Natural killer cell (primary cell): ENCODE data around the gene GNG5. TPM values are rescaled to one million over a fixed set of nuclear protein-coding genes. Genes with fewer than 3 reads are reported as not detected.
A peak's percentile ranks its signal among the peaks of the same experiment; 100 is the strongest.
"Not testable (repeated sequence)": the region's sequence is repeated elsewhere in the genome, so short reads cannot be mapped to it uniquely, and the experiment has no call there.

Source experiments
- ATAC-seq, 3 donors: fragments of 150-1000 bp in 2 of 3; fragments of 200-7000 bp in 1 of 3; cut with Tn5 transposase; 1 replicate in 1 of 3; 2 replicates in 2 of 3; pipeline ENCODE4 v1.10.0; 2021; ENCODE audit warnings: mild to moderate bottlenecking in 2 of 3, moderate library complexity in 2 of 3
- DNase-seq, 2 donors: peaks; one replicate each; pipeline versions ENCODE4 v3.0.0 to v3.0.0-alpha.2; 2013 to 2021; ENCODE audit warnings: mixed read lengths in 1 of 2
- H3K27ac ChIP-seq: one replicate; pipeline ENCODE4 v1.5.1; 2013; ENCODE audit warnings: mild to moderate bottlenecking, low read length
- H3K27me3 ChIP-seq: one replicate; pipeline ENCODE4 v1.6.1; 2013; ENCODE audit warnings: low read length; ENCODE audit not compliant: control insufficient read depth, insufficient read depth
- H3K36me3 ChIP-seq: one replicate; pipeline ENCODE4 v1.6.1; 2013; ENCODE audit warnings: low read length; ENCODE audit not compliant: control insufficient read depth, insufficient read depth
- H3K4me1 ChIP-seq: one replicate; pipeline ENCODE4 v1.6.1; 2013; ENCODE audit warnings: low read length; ENCODE audit not compliant: control insufficient read depth, insufficient read depth
- H3K4me3 ChIP-seq: one replicate; pipeline ENCODE4 v1.5.1; 2013; ENCODE audit warnings: low read length
- H3K9me3 ChIP-seq: one replicate; pipeline ENCODE4 v1.6.1; 2013; ENCODE audit warnings: low read length; ENCODE audit not compliant: control insufficient read depth, insufficient read depth
- H3K27ac Mint-ChIP-seq, 2 donors: one replicate each; pipeline ENCODE4 v1.8.0; 2022; ENCODE audit warnings: mild to moderate bottlenecking in 2 of 2, mixed read lengths in 2 of 2, moderate library complexity in 1 of 2
- H3K27me3 Mint-ChIP-seq, 2 donors: one replicate each; pipeline ENCODE4 v1.8.0; 2022; ENCODE audit warnings: low read depth in 2 of 2, mixed read lengths in 2 of 2
- H3K36me3 Mint-ChIP-seq: one replicate; pipeline ENCODE4 v1.8.0; 2022; ENCODE audit warnings: mixed read lengths
- H3K4me1 Mint-ChIP-seq, 2 donors: one replicate each; pipeline ENCODE4 v1.8.0; 2022; ENCODE audit warnings: mixed read lengths in 2 of 2
- H3K4me3 Mint-ChIP-seq: one replicate; pipeline ENCODE4 v1.8.0; 2022; ENCODE audit warnings: mild to moderate bottlenecking, moderate library complexity, mixed read lengths
- H3K9me3 Mint-ChIP-seq, 2 donors: one replicate each; pipeline ENCODE4 v1.8.0; 2022; ENCODE audit warnings: mixed read lengths in 2 of 2
- WGBS: methylation state at CpG from one replicate; pipeline ENCODE4 v1.1.7; 2013; ENCODE audit warnings: missing lambda C conversion rate; ENCODE audit not compliant: insufficient coverage; 5-methylcytosine and 5-hydroxymethylcytosine counted together
- intact Hi-C: fragments of 100-400 bp; cut with micrococcal nuclease; formaldehyde crosslinking; loops from one replicate; pipeline ENCODE4 v1.14.2; 2022
- total RNA-seq, 4 donors: library from RNA; stranded (reverse); fragments of 120-200 nt in 1 of 4; gene quantifications; one replicate each; pipeline versions ENCODE4 v1.2.3 to v1.2.4, GENCODE V29; 2013 to 2022
- TF ChIP-seq, protein P1 (sequence below): fragments of 200-600 bp; IDR thresholded peaks from one replicate; pipeline ENCODE4 v1.8.0; 2022; ENCODE audit warnings: antibody characterized with exemption

The GNG5 gene
- total RNA-seq, 3 donors from 2014 or later (not counting 1 experiment from before 2014, with no cell fraction given): 49.5 to 62.3 (median 57.5) TPM

DNA sequence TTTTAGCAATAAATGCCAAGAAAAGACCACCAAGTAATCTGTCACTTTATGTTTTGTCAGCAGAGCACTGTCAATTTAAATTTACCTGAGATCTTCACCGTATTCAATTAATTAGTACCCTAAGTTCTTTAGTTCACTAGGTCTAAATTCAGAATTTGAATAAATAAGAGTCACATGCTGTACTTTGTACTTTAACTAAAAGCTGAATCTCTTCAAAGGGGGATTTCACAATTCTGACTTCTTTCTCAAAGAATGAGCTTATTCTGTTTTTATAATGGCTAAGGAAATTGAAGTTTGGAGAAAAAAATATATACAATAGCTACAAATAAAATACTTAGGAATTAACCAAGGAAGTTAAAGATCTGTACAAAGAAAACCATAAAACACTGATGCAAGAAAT is 2.1 kb upstream of the GNG5 start:
- H3K27me3 Mint-ChIP-seq: no peaks in the 10 kb centered on the region
- H3K9me3 ChIP-seq: no peaks in the 10 kb centered on the region
- TF ChIP-seq, protein P1, sequence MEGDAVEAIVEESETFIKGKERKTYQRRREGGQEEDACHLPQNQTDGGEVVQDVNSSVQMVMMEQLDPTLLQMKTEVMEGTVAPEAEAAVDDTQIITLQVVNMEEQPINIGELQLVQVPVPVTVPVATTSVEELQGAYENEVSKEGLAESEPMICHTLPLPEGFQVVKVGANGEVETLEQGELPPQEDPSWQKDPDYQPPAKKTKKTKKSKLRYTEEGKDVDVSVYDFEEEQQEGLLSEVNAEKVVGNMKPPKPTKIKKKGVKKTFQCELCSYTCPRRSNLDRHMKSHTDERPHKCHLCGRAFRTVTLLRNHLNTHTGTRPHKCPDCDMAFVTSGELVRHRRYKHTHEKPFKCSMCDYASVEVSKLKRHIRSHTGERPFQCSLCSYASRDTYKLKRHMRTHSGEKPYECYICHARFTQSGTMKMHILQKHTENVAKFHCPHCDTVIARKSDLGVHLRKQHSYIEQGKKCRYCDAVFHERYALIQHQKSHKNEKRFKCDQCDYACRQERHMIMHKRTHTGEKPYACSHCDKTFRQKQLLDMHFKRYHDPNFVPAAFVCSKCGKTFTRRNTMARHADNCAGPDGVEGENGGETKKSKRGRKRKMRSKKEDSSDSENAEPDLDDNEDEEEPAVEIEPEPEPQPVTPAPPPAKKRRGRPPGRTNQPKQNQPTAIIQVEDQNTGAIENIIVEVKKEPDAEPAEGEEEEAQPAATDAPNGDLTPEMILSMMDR: no peak
- H3K27me3 ChIP-seq: no peaks in the 10 kb centered on the region
- peaks cover 5% of the 10 kb centered on the region for H3K4me1 ChIP-seq
- H3K4me1 Mint-ChIP-seq: peaks cover 21 to 30% of the 10 kb centered on the region in 2 donors
- no peaks in the 10 kb centered on the region for H3K9me3 Mint-ChIP-seq
- no peaks in the 10 kb centered on the region for H3K36me3 ChIP-seq
- no peak overlapping the region for H3K4me3 ChIP-seq
- DNase-seq (no peak), ATAC-seq (no peak)
- 100% methylated on average over 1 of the region's 1 CpG for WGBS
- H3K36me3 Mint-ChIP-seq: no peaks in the 10 kb centered on the region
- H3K27ac Mint-ChIP-seq: no peak overlapping the region
- H3K27ac ChIP-seq: no peak overlapping the region
- intact Hi-C loops: loop anchor here (5.0 to 10.0 kb wide), 2 partner anchors 114 to 364 kb away; partner anchors contain the start of gene PRKACB
- peak overlapping the region; percentile 15 for H3K4me3 Mint-ChIP-seq

DNA sequence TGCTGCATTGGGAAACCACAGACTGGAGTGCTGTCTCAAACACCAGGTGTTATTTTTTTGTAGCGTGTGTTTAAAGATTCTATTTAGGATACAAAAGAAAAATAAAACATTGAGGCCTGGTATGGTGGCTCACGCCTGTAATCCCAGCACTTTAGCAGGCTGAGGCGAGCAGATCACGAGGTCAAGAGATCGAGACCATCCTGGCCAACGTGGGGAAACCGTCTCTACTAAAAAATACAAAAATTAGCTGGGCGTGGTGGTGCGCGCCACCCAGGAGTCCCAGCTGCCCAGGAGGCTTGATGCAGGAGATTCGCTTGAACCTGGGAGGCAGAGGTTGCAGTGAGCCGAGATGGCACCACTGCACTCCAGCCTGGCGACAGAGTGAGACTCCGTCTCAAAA is 1.5 kb upstream of the GNG5 start:
- H3K9me3 ChIP-seq, ATAC-seq, H3K27ac ChIP-seq, DNase-seq, H3K27me3 ChIP-seq, H3K4me1 ChIP-seq, H3K36me3 Mint-ChIP-seq, H3K9me3 Mint-ChIP-seq, H3K36me3 ChIP-seq, H3K27me3 Mint-ChIP-seq, H3K4me3 ChIP-seq, H3K27ac Mint-ChIP-seq: not testable (repeated sequence)
- intact Hi-C loops: loop anchor here (2.0 to 10.0 kb wide), 3 partner anchors 65 to 363 kb away; partner anchors contain the start of gene PRKACB
- Mint-ChIP-seq H3K4me3 (peak overlapping the region; percentile 15), H3K4me1 (peaks cover 27 to 36% of the 10 kb centered on the region in 2 donors)
- 93% methylated on average over 12 of the region's 14 CpGs for WGBS

GRCh38 chr1:84506729-84507453 is 510 bp upstream of the GNG5 start:
- intact Hi-C loops: loop anchor here (1.0 to 10.0 kb wide), 6 partner anchors 28 to 362 kb away; partner anchors contain the start of genes CTBS, PRKACB, RPF1 and SSX2IP
- Mint-ChIP-seq H3K9me3 (no peaks in the 10 kb centered on the region), H3K27ac (peak overlapping the region; percentile 91 to 93), H3K36me3 (no peaks in the 10 kb centered on the region), H3K4me1 (peaks cover 27 to 42% of the 10 kb centered on the region in 2 donors), H3K27me3 (no peaks in the 10 kb centered on the region), H3K4me3 (peak overlapping the region; percentile 97)
- Histone ChIP-seq H3K36me3 (no peaks in the 10 kb centered on the region), H3K27ac (peak overlapping the region; percentile 98), H3K27me3 (no peaks in the 10 kb centered on the region), H3K4me3 (peak overlapping the region; percentile 92), H3K9me3 (no peaks in the 10 kb centered on the region), H3K4me1 (peaks cover 5% of the 10 kb centered on the region)
- DNase-seq (no peak), ATAC-seq (no peak)
- TF ChIP-seq, protein P1: no peak
- WGBS: 5% methylated on average over 24 of the region's 26 CpGs

DNA sequence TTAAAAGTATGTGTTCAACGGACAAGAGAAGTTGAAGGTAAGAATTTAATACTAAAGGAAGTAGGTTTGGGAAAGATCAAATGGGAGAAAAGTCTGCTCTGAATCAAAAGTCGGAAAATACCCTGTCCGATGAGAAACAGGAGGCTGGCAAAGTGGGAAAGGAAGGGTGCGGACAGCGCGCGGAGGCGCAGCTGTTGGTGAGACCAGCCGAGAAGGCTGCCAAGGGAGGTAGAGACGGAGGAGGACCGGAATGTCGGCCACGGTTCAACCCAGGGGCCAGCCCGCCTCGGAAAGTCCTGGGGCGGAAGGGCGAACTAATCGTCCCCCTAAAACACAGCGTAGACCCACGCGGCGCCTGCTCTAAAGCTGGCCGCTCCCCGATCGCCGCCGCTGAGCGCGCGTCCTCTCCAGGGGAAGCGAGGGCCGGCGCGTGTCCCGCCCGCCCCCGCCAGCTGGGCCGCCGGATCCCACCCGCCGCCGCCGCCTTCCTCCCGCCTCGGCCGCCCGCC is 834 bp downstream of the GNG5 start:
- no peaks in the 10 kb centered on the region for H3K36me3 Mint-ChIP-seq
- H3K4me3 Mint-ChIP-seq: peak overlapping the region; percentile 97
- H3K4me1 Mint-ChIP-seq: peaks cover 38 to 55% of the 10 kb centered on the region in 2 donors
- no peaks in the 10 kb centered on the region for H3K27me3 Mint-ChIP-seq
- H3K9me3 Mint-ChIP-seq: no peaks in the 10 kb centered on the region
- H3K27me3 ChIP-seq: no peaks in the 10 kb centered on the region
- ATAC-seq (peak; percentile 33 to 61 (median 57)), DNase-seq (no peak)
- peak overlapping the region; percentile 98 for H3K27ac ChIP-seq
- TF ChIP-seq, protein P1: no peak
- peak overlapping the region; percentile 92 for H3K4me3 ChIP-seq
- peaks cover 5% of the 10 kb centered on the region for H3K36me3 ChIP-seq
- WGBS: under 1% methylated on average over 47 of the region's 47 CpGs
- H3K4me1 ChIP-seq: peaks cover 5% of the 10 kb centered on the region
- intact Hi-C loops: loop anchor here (1.0 to 10.0 kb wide), 6 partner anchors 26 to 361 kb away; partner anchors contain the start of genes CTBS, PRKACB, RPF1 and SSX2IP
- H3K9me3 ChIP-seq: no peaks in the 10 kb centered on the region
- peak overlapping the region; percentile 91 to 93 for H3K27ac Mint-ChIP-seq
